Stimulated activated CD8-positive, alpha-beta memory T cell treated with anti-CD3 and anti-CD28 coated beads, Interleukin-2, amount 100 ng/mL, for 1 hour (primary cell): ENCODE measurements around the gene RBM8A.
A peak's percentile ranks its signal among the peaks of the same experiment; 100 is the strongest.

Experiments used
- DNase-seq, 2 donors: peaks; one replicate each; pipeline ENCODE4 v3.0.0-alpha.2; 2020; ENCODE audit warnings: low read depth in 2 of 2

Gene RBM8A

GRCh38 chr1:145927063-145927886 lies at the start of gene RBM8A:
TSS of gene RBM8A (minus strand) at chr1:145927484. CDS start at chr1:145927426, 58 bp downstream.
- DNase-seq, result peak; percentile 83 to 85

- DNase-seq, result no peak
These were observed 49.7 kb upstream of the RBM8A start for GRCh38 chr1:145977016-145977415.

GRCh38 chr1:145975216-145975615 lies 47.9 kb upstream of the RBM8A start:
- DNase-seq, result no peak

DNA sequence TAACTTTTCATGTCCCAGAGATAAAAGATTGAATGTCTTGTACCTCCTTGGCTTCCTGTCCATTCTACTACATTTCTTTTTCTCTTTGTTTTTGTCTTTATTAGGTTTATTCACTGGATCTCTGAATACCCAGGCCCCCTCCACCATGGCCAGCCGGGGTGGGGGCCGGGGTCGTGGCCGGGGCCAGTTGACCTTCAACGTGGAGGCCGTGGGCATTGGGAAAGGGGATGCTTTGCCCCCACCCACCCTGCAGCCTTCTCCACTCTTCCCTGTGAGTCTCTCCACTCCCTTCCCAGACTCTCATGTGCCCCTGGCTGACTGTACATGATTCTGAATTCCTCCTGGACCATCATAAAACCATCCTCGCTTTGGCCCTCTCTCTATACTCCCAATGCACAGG lies 47.4 kb upstream of the RBM8A start:
- DNase-seq, result no peak

- no peak for DNase-seq
These were observed 45.3 kb upstream of the RBM8A start for GRCh38 chr1:145972580-145972979.

GRCh38 chr1:145967288-145967687 lies 40.0 kb upstream of the RBM8A start:
- no peak for DNase-seq

DNA sequence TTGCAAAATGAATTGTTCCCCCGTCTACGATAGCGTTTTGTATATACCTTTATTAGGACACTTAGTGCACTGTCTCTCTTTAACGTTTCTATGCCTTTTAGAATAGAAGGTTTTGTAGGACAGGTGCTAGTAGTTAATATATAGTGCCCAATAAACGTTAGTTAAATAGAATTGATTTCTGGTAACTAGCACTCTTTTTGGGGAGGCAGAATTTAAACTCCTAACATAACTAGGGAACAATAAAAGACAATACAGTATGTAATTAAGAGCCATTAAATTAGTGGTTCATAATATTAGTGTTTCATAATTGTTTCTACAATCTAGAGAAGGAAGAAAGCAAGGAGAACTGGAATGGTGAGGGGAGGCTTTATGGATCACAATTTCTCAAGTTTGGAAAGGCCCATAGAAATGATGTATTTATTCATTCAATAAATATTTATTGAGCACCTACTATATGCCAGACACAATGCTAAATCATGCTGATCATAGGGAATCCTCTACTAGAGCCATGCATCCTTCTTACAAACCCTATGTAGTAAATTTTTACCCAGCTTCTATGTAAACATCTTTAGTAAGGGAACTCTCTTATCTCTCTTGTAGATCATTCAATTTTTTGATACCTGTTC lies 37.9 kb upstream of the RBM8A start:
- DNase-seq, result no peak

DNA sequence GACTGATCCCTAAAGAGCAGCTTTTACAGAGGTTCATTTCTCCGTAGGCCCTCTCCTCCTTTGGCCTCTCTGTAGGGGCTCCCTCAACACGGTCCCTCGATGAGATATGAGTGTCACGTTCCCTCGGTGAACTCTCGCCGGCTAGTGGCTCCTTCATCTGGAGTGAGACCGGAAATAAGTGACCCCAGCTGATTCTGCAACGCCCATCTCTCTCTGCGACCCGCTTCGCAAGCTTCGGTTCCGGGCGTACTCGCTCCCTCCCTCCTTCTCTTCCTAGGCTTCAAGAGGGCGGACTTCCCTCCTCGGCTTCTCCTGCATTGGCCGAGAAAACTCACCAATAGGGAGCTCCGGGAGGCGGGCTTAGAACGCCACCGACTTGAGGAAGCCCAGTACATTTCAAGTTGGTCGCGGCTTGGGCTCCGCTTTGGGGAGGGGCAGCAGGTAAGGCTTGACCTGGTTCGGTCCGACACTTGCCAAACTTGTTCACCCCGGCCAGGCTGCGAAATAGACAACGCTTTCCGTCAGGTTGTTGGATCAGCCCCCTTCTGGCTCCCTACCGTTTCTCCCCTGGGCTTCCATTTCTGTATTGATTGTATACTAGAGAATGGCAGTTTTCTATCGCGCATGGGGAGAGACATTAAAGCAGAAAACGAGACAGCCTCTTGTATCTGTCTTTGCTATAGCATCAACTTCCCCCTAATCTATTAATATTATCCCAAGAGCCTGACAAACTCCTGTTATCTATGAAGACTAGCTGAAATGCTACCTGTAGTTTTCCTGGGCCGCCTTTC lies 37.2 kb upstream of the RBM8A start, which contains the start of the genes ANKRD34A and POLR3GL:
TSS of gene ANKRD34A (minus strand) at position 248 of the 791 bp plus-strand sequence. CDS start 2,816 bp downstream, outside the sequence.
TSS of gene POLR3GL (plus strand) at position 363 of the 791 bp plus-strand sequence. CDS start 10,176 bp downstream, outside the sequence.
- DNase-seq, result peak; percentile 75 to 77

GRCh38 chr1:145963265-145964019 lies 36.2 kb upstream of the RBM8A start:
- no peak for DNase-seq

DNA sequence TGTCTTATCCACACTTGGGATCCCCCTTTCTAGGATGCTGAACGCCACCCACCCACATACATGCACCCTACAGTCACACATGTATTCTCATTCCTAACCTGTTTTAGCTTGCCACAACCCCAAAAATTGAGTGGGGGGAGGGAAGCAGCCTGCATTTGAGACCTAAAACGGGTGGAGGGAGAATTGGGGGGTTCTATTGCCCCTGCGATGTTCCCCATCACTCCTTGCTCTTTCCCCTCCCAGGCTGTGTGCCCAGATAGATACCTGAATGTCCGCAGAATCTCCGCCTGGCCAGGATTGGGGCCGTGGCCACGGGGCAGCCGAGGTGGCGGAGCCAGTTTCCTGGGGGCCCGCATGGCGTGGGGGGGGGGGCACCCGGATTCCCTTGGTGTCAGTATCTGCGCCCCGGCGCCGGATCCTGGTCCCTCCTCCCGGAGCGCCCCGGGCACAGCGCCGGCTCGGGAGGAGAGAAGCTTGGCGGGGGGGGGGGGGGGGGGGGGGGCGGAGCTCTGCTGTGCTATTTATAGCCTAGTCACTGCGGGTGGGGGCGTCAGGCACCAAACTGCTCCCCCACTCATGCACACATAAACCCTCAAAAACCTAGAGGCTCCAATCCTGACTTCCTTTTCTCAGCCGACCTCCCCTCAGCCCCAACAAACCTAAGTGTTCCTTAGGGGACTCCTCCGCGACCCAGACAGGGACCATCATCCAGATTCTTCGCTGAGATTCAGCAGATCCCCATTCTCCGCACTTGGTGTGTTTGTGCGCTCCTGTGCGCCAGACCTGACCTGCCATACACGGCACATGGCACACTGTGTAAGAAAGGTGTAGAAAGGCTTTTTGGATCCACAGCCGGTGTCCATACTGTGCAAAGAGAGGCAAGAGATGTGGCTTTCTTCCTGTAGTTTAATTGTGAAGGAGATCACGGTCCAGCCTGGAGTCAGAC lies 35.1 kb upstream of the RBM8A start:
- no peak for DNase-seq

DNA sequence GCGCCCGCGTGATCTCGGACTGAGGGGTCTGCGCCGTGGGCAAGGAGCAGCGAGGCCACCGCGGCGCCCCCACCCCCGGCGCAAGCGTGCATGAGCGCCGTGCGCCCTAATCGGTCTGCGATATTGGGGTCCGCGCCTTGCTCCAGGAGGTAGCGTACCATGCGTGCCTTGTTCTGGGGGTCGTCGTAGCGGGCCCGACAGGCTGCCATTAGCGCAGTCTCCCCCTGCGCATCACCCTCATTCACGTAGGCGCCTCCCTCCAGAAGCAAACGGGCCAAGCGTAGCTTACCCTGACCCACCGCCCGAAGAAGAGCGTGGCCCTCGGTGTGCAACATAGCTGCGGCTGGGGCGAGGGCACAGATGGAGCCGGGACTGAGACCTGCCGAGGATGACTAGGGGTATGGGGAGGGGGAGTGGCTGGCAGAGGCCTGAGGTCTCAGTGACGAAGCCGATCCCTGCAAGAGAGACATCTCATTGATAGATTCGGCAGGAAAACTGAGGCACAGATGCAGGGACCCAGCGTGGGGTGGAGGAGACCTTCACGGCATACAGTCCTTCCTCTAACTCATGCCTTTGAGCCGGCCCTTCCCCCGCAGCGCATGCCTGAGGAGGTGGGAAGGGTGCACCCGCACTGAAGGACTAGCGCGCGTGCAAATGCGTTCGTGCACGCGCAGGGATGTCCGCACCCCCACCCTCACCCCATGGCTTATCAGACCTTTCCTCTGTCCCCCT lies 34.3 kb upstream of the RBM8A start:
- DNase-seq, result no peak

DNA sequence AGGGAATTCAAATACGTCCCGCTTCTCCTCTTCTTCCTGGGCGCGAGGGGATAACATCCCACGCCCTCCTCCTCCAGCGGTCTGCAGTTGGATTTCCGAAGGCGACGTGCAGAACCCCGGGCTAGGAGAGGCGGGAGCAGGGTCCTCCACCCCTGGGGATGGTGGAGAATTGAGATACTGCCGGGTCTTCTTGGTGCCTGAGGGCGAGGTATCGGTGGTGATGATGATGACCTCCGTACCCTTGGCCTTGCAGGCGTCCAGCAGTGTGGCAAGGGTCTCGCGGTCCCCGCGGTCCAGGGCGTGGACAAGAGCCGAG lies 33.8 kb upstream of the RBM8A start:
- DNase-seq, result no peak

- DNase-seq, result peak in 1 of 2 donors; percentile 31
These were observed 33.3 kb upstream of the RBM8A start for GRCh38 chr1:145960468-145961108.

DNA sequence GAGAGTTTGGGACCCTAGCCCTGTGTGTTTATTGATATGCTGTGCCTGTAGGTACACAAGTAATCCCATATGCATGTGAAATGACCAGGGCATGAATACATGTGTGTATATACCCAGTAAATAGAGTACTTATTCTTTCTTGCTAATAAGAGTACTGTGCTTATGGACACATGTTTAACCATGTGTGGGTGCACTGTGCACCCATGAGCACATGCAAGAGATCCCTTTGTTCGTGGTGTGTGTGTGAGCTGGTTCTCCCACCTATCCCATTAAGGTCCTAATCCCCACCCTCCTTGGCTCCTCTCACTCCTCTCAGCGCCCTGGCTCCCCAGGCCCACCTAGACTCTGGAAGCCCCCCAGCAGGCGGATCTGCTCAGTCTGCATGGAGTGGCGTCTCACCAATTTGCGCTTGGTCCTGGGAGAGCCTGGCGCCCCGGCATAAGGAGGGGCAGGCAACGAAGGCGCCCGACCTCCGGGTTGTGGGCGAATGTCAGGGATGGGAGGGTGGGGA lies 32.7 kb upstream of the RBM8A start:
- no peak for DNase-seq

DNA sequence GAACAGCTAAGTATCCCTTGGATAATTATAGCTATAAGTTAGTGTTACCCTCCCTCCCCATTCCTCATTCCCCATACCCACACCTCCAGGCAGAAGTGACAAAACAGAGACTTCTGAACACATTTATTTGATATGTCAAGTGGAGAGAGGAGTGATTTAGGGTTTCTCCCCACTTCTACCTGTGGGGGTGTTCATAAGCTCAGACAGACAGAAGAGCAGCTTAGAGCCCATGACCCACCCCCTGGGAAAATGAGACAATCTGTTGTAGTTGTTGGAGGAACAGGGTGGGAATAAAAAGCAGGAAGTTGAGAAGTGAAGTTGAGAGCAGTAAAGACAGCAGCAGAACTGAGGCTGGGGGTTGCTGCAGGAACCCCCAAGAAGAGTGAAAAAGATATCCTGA lies 32.0 kb upstream of the RBM8A start:
- DNase-seq, result no peak

- DNase-seq, result no peak
These were observed 31.4 kb upstream of the RBM8A start for GRCh38 chr1:145958734-145959133.

DNA sequence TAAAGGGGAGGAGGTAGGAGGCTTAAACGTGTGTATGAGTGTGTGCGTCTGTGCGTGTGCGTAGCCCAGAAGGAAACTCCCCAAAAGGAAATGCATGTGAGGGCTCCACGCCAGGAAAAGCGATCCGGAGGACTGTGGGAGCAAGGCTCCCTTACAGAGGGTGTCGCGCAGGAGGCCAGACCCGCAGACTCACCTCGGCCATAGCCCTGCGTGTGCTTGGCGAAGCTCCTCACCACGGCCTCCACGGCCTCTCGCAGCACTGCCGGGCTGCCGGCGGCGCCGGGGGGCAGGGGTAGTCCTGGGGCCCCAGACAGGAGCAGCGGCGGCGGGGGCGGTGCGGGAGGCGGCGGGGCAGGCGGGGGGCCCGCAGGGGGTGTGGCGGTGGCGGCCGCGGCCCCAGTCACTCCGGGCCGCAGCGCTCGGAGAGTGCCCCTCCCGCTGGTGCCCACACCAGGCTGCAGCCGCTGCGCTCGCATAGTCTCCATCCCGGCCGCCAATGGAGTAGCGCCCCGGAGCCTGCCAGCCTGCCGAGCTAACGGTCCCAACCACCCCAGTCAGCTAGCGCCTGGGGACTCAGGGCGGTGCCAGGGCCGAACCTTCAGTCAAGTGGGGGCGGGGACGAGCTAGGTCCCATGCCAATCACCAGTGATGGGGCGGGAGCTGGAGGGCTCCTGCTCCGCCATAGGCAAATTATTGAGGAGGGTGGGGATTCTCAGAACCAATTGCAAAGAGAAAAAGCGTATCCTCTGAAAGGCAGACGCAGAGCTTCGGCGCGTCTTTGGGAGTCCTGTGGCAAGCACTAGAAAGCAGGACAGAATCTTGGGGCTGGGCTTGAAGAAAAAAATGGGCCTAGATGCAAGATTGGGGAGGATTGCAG lies 30.4 kb upstream of the RBM8A start, which contains the start of gene LIX1L:
TSS of gene LIX1L (minus strand) at position 575 of the 877 bp plus-strand sequence. CDS start at position 485, 90 bp downstream.
- DNase-seq, result peak; percentile 88
